ENCODE measurements around the gene TUBB1. TPM values are rescaled to one million over a fixed set of nuclear protein-coding genes. Genes with fewer than 3 reads are reported as not detected.

TUBB1 gene
- total and polyA plus RNA-seq, 12 donors, result 0.07 to 0.38 (median 0.18) TPM; not detected in 2

- Histone ChIP-seq H3K4me3 (no peak overlapping the region), H3K27me3 (no peaks in the 10 kb centered on the region), H3K36me3 (peaks cover 0 to 29% (median 18%) of the 10 kb centered on the region in 9 donors), H3K9me3 (no peaks in the 10 kb centered on the region), H3K27ac (no peak overlapping the region), H3K4me1 (peaks cover 2 to 34% (median 25%) of the 10 kb centered on the region in 9 donors)
- intact Hi-C loops (cut with DNase I), result loop anchor here in 1 of 10 donors (10.0 kb wide), 1 partner anchor 124 kb away; no protein-coding TSS in a partner anchor
- peak in 1 of 2 donors; percentile 10 for DNase-seq
- TF ChIP-seq, protein P1, sequence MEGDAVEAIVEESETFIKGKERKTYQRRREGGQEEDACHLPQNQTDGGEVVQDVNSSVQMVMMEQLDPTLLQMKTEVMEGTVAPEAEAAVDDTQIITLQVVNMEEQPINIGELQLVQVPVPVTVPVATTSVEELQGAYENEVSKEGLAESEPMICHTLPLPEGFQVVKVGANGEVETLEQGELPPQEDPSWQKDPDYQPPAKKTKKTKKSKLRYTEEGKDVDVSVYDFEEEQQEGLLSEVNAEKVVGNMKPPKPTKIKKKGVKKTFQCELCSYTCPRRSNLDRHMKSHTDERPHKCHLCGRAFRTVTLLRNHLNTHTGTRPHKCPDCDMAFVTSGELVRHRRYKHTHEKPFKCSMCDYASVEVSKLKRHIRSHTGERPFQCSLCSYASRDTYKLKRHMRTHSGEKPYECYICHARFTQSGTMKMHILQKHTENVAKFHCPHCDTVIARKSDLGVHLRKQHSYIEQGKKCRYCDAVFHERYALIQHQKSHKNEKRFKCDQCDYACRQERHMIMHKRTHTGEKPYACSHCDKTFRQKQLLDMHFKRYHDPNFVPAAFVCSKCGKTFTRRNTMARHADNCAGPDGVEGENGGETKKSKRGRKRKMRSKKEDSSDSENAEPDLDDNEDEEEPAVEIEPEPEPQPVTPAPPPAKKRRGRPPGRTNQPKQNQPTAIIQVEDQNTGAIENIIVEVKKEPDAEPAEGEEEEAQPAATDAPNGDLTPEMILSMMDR (IDR thresholded peaks at IDR 0.05), result no peak
- ATAC-seq, result peak in 1 of 8 donors; percentile 28
- 96 to 98% methylated on average over 10 of the region's 10 CpGs for WGBS, 2 donors
Measured at GRCh38 chr20:59018817-59019216, 412 bp upstream of the TUBB1 start.

DNA sequence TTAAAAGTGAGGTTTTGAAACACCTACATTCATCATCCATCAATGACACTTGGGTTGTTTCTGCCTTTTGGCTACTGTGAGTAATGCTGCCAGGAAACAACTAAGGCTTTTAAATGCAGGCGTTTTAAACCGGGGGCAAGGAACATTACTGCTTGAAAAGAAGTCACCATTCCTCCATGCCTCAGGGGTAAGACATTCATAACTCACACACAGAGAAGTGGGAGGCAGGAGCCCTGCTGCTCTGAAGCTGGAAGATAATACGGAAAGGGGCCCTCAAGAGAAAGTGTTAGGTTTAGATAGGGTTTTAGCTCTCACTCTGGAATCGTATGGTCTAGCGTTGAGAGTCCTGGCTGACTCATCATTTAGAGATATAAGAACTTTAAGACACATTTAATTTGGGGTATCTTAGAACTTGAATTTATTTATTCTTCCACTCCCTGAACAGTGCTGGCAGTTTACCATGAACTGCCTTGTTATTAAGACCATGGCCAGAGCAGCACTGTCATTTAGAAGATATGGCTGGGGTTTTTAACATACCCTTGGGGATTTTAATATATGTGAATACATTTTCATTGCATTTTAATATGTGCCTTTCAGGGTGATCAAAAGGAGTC, 1.8 kb downstream of the TUBB1 start:
- TF ChIP-seq, protein P1 (IDR thresholded peaks at IDR 0.05), result no peak

GRCh38 chr20:59022754-59023153, 3.5 kb downstream of the TUBB1 start:
- peaks cover 0 to 68% (median 39%) of the 10 kb centered on the region in 9 donors for H3K36me3 ChIP-seq
- H3K9me3 ChIP-seq, result no peaks in the 10 kb centered on the region
- TF ChIP-seq, protein P1 (IDR thresholded peaks at IDR 0.05), result no peak
- no peak for DNase-seq
- no peak for ATAC-seq
- no peaks in the 10 kb centered on the region for H3K27me3 ChIP-seq
- intact Hi-C loops (cut with DNase I), result no loop called here
- no peak overlapping the region for H3K4me3 ChIP-seq
- no peak overlapping the region for H3K27ac ChIP-seq
- 92 to 94% methylated on average over 15 of the region's 15 CpGs for WGBS, 2 donors
- H3K4me1 ChIP-seq, result peaks cover 0 to 27% (median 16%) of the 10 kb centered on the region in 9 donors

More for the DNA sequence above, 1.8 kb downstream of the TUBB1 start:
- Histone ChIP-seq H3K9me3 (no peaks in the 10 kb centered on the region), H3K27me3 (no peaks in the 10 kb centered on the region), H3K4me3 (no peak overlapping the region), H3K27ac (no peak overlapping the region), H3K36me3 (peaks cover 0 to 51% (median 39%) of the 10 kb centered on the region in 9 donors), H3K4me1 (peaks cover 0 to 29% (median 21%) of the 10 kb centered on the region in 9 donors)
- DNase-seq, result no peak
- intact Hi-C loops (cut with DNase I), result no loop called here
- WGBS, 2 donors, result 69 to 73% methylated on average over 5 of the region's 5 CpGs
- ATAC-seq, result no peak

GRCh38 chr20:59023616-59024015, 4.4 kb downstream of the TUBB1 start:
- WGBS, 2 donors, result 93% methylated on average over 13 of the region's 13 CpGs
- TF ChIP-seq, protein P1 (IDR thresholded peaks at IDR 0.05), result no peak

More at GRCh38 chr20:59023616-59024015, 4.4 kb downstream of the TUBB1 start:
- no peaks in the 10 kb centered on the region for H3K9me3 ChIP-seq
- DNase-seq (no peak), ATAC-seq (peak in 1 of 8 donors; percentile 11)
- intact Hi-C loops (cut with DNase I), result no loop called here
- H3K27me3 ChIP-seq, result no peaks in the 10 kb centered on the region
- no peak overlapping the region for H3K27ac ChIP-seq
- H3K36me3 ChIP-seq, result peaks cover 0 to 77% (median 39%) of the 10 kb centered on the region in 9 donors
- no peak overlapping the region for H3K4me3 ChIP-seq
- H3K4me1 ChIP-seq, result peaks cover 0 to 34% (median 21%) of the 10 kb centered on the region in 9 donors

All from heart right ventricle (tissue), 16 donors.